GM21515 (cell line): Measurements from ENCODE around the gene PNLIPRP2.

ENCODE experiments used
- ATAC-seq: cut with Tn5 transposase; IDR thresholded peaks from one replicate; pipeline ENCODE4 v1.9.1; 2021; ENCODE audit not compliant: unreplicated experiment

PNLIPRP2 gene

DNA sequence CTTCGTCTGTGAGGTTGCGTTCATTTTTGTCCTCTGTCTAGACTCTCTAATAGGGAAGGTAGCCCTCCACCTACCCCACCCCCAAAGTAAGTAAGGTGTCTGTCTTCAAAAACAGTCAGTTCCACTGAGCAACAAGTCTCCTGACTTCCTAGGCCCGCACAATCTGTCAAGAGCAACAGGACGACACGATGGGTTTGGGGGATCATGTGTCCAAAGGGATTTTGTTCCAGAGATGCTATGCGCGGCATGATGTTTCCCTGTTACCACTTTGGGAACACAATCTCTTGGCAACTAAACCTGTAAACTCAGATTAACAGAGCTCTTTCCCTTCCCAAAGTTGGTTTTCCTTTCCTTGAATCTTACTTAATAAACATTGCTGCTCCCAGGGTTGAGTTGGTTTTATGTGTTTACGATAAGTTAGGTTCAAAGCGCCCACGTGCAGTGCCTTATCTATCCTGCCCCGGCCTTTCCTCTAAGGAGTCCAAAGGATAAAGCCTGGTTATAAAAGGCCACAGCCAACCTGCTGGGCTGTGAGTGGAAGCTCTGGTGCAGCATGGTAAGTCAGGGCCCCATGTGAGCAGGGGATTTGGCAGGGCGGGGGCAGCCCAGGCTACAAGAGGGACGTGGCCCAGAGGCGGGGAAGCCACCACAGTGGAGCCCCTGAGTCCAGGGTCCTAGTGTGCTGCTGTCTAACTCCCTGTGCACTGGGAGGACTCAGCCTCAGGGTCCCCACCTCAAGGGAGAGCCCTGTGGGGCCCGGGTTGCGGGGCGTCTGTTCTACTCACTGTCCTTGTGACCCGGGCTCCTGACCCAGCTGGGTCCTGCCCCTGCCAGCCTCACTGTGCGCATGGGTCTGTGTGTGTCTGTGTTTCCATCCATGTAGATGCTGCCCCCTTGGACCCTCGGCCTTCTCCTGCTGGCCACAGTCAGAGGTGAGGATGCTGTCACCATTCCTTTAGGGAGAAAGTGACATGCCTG lies at the start of gene PNLIPRP2:
Gene PNLIPRP2, plus strand, starts transcription at position 531 of the 978 bp plus-strand sequence.
- no peak for ATAC-seq

- ATAC-seq, result no peak
Measured at GRCh38 chr10:116574797-116575196, 46.0 kb upstream of the PNLIPRP2 start.

DNA sequence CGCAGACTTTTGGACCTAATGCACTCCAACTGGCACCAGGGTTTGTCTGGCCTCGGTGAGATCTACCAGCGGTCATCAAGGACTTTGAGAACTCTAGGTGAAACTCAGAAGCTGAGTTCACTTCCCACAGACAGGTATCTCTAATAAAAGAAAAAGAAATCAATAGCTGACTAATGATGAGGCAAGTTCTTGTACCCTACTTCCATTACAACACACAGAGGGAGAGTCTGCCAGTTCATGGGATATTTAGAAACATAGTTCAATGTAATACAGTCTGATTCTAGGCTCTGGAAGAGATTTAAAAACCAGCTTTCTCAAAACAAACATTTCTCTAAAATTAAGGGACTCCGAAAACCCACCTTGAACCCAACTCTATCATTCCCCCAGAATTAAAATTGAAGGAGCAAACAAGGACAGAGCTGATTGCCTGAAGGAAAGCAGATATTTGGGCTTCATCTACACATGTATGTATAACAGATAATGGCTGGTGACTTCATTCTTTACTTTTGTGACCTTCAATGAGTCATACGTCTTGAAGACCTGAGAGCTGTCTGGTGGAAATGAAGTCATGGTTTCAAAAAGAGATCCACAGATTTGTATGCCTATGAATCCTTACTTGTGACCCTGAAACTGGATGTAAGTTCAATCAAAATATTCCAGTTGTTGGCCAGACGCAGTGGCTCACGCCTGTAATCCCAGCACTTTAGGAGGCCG lies 32.7 kb upstream of the PNLIPRP2 start:
- no peak for ATAC-seq

DNA sequence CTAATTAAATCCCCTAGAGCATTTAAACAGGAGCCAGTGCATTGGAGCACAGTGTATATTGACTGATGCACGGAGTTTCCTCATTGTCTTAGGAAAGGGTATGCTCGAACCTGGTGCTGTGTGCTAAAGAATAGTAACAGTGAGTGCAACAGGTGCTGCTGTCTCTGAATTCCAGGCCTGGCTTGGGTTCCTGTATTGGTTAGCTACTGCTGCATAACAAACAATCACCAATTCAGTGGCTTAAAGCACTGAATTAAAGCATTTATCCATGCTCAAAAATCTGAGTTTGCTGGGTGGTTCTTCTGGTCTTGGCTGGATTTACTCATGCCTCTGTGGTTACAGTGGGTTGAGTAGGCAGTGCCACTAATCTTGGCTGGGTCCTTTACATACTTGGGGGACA lies 31.8 kb upstream of the PNLIPRP2 start:
- ATAC-seq, result no peak

DNA sequence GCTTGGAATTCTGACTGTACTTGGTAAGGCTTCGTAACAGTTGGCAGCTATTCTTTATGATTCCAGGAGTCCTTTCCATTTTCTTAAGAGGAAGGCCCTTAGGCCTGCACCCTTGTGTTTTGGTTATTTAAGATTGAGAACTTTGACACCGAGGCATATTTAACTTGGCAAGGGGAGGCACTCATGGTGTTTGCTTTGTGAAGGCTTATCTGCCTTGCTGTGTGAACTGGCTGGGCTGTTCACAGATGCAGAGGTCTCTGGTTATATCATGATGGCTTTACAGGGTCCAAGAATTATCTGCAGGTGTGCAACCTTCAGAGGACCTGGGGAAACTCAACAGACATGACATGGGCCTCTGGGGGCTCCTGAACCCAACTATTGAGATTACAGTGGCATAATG lies 30.8 kb upstream of the PNLIPRP2 start:
- ATAC-seq, result no peak

DNA sequence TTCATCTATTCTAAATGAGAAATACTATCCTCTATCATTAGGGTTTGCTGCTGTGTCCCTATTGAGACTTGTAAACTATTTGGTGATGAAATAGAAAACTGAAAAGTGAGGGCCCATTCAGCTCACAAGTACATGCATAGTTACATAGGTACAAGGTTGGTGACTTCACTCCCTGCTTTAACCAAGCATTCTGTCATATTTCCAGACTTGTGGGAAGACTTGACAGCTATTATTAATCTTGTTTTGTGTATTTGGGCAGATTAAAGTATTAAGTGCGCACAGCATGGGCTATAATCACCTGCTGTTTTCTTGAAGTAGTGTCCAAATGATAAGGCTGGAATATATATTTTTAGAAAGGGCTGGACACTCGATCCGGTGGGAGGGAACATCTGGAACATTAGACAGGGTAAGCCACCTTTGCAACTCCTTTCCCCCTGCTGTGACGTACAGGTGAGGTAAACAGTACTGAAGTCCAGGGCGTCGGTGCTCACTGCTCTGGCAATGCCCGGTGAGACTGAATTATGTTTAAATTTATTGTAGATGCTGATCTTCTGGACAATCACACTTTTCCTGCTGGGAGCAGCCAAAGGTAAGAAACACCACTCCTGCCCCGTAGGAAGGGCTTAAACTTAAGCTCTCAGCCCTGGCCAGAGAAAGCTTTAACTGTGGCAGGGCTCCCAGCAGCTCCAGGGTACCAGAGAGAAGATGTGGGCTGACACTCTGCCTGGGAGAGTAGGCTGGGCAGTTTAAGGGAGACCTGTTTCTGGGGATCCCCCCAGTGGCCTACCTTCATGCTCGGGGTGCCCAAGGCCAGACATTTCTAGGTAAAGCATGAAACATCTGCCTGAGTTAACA lies 29.9 kb upstream of the PNLIPRP2 start, which contains the start of gene PNLIPRP1:
Gene PNLIPRP1, plus strand, starts transcription at position 370 of the 855 bp plus-strand sequence. Its CDS starts 171 bp downstream, at position 541.
- ATAC-seq, result no peak

DNA sequence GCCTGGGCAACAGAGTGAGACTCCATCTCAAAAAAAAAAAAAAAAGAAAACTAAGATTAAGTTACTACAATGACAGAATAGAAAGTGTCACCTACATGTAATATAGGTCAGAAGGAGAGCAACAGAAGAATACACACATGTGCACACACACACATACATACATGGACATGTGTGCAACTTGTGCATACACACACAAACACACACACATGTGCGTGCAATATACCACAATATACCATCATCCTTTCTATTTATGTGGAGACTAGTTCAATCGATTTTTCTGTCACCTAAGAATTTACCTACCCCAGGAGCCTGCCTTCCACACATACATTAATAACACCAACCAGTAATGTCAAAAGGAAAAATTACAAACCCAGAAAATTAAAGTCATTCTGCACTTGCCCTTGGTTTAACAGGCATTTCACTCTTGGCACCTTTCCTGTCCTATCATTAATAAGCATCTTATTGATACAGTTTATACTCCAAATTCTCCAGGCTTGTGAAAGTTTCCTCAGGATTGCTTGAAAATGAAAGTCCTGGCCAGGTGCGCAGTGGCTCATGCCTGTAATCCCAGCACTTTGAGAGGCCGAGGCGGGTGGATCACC lies 27.5 kb upstream of the PNLIPRP2 start:
- no peak for ATAC-seq

GRCh38 chr10:116594525-116595035 lies 26.2 kb upstream of the PNLIPRP2 start:
- ATAC-seq, result no peak

GRCh38 chr10:116596062-116596461 lies 24.7 kb upstream of the PNLIPRP2 start:
- ATAC-seq, result no peak

- no peak for ATAC-seq
Measured at GRCh38 chr10:116597543-116597942, 23.2 kb upstream of the PNLIPRP2 start.

DNA sequence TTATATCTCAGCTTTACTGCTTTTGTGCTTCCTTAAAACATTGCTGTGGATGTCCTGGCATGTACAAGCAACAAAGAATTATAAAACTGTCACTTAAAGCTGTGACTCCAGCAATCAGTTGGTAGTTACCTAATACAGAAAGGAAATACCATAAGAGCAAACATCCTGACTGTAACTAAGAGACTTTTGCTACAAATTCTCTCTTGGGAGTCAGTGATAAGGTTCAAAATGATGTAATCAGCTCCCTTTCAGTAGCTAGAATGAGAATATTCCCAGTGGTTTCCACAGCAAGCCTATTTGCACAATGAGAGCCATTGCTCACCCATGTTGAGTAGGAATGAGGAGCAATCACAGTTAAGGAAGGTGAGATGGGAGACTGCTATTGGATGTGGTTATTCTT lies 22.4 kb upstream of the PNLIPRP2 start:
- no peak for ATAC-seq

- ATAC-seq, result no peak
Measured at GRCh38 chr10:116599991-116600390, 20.8 kb upstream of the PNLIPRP2 start.

GRCh38 chr10:116602648-116603400 lies 17.9 kb upstream of the PNLIPRP2 start:
- ATAC-seq, result no peak

DNA sequence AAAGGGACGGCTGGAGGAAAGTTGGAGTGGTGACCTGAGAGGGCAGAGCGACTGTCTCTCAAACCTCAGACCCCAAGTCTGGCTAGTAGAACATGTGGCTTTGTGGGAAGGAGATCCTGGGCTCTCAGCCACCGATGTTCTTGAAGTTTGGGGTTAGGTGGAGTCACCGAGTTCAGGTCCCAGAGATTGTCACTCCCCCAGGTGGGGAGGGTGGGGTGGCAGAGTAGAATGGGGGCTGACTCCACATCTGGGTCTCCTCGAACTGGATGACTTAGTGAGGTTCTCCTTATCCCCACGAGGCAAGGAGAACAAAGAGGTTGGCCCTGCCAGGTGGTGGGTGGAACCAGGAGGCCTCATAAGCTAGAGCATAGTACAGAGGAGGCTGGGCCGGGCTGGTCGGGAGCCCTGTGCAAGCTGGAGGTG lies 14.7 kb upstream of the PNLIPRP2 start:
- ATAC-seq, result no peak

DNA sequence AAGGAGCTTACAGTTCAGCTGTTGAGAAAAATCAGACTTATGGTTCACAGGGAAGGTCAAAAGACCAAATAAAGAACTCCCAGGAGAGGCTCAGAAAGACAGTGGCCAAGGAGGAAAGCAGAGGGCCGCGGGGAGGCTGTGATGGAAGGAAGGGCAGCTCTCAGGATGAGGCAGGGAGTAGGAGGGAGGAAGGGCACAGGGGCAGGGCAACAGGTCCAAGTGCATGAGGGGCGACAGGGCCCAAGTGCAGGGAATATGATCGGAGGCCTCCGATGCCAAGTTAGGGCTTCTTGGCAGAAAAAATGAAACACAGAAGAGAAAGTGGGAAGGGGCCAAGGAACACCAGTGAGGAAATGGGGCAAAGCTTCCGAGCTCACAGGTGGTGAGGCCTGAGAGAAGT lies 13.4 kb upstream of the PNLIPRP2 start:
- ATAC-seq, result no peak

- no peak for ATAC-seq
Measured at GRCh38 chr10:116608686-116609594, 11.8 kb upstream of the PNLIPRP2 start.

DNA sequence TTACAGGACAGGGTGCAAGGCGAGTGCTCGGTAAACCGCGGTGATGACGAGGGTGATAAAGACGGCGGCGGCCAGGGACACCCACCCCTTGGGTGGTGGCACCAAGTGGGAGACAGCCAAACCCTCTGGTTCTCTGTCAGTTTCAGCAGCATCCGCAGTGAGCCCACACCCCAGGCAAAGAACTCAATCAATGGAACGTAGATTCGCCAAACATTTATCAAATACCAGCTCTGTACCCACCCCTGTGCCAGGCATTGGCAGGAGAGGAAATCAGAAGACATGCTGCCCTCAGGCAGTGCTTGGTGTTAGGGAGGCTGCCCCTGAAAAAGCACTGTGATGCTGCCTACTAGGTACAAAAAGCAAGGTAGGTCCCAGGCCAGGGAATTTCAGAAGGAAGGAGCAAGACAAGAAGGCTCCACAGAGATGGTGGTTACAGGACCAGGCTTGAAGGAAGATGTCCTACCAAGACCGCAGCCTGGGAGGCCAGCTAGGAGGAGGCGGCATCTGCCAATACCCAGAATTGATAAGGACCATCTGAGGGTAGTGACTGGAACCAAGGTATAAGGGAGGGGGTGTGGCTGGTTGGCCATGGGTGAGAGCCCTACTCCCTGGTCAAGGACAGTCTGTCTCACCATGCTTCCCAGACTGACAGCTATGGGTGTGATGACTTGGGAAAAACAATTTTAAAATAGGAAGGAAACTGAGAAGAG lies 10.2 kb upstream of the PNLIPRP2 start:
- ATAC-seq, result no peak

DNA sequence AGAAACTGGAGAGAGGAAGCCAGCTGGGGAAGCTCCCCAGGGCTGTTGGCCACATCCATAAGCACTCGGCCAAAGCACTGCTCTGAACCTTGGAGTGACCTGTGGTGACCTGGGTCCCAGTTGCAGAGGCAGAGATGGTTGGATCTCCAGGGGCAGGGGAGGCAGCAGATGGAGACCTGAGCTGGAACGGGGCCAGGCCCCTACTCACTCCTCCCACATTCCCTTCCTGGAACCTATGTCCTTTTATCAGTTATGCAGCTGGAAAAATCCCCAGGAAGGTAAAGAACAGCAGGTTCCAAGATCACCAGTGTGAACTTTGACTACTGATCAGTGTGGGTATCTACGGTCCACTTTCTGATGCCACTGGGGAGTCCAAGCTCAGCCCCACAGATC lies 9.6 kb upstream of the PNLIPRP2 start:
- no peak for ATAC-seq
